C4-2B (cell line): Measurements from ENCODE around the gene SOX2.

Experiments used
- H3K27ac ChIP-seq: fragments of 450-650 bp; 2 replicates; pipeline ENCODE4 v1.5.1; 2017
- CTCF ChIP-seq: fragments of 450-650 bp; conservative IDR thresholded peaks from 2 replicates; pipeline ENCODE4 v1.5.1; 2017; ENCODE audit warnings: mild to moderate bottlenecking
- ZFX ChIP-seq: fragments of 450-650 bp; IDR thresholded peaks from 2 replicates; pipeline ENCODE4 v1.6.1; 2017

Gene SOX2

GRCh38 chr3:181725131-181725731 is 13.5 kb downstream of the SOX2 start:
- no peak overlapping the region for H3K27ac ChIP-seq
- TF ChIP-seq CTCF = no peak
- TF ChIP-seq ZFX = no peak

GRCh38 chr3:181725830-181726229 is 14.1 kb downstream of the SOX2 start:
- TF ChIP-seq ZFX = no peak
- TF ChIP-seq CTCF = no peak
- no peak overlapping the region for H3K27ac ChIP-seq

- TF ChIP-seq ZFX = no peak
- no peak overlapping the region for H3K27ac ChIP-seq
Measured at GRCh38 chr3:181726351-181727330, 14.9 kb downstream of the SOX2 start.

GRCh38 chr3:181727341-181728032 is 15.8 kb downstream of the SOX2 start:
- no peak overlapping the region for H3K27ac ChIP-seq
- TF ChIP-seq ZFX = no peak

- H3K27ac ChIP-seq = no peak overlapping the region
- no peak for TF ChIP-seq ZFX
- TF ChIP-seq CTCF = no peak
Measured at GRCh38 chr3:181728470-181729340, 17.0 kb downstream of the SOX2 start.

GRCh38 chr3:181729341-181729869 is 17.7 kb downstream of the SOX2 start:
- no peak overlapping the region for H3K27ac ChIP-seq
- no peak for TF ChIP-seq CTCF
- TF ChIP-seq ZFX = no peak

GRCh38 chr3:181730316-181730715 is 18.6 kb downstream of the SOX2 start:
- no peak overlapping the region for H3K27ac ChIP-seq
- TF ChIP-seq ZFX (no peak), CTCF (no peak)
